ENCODE data around the gene AP4S1.

AP4S1 gene

DNA sequence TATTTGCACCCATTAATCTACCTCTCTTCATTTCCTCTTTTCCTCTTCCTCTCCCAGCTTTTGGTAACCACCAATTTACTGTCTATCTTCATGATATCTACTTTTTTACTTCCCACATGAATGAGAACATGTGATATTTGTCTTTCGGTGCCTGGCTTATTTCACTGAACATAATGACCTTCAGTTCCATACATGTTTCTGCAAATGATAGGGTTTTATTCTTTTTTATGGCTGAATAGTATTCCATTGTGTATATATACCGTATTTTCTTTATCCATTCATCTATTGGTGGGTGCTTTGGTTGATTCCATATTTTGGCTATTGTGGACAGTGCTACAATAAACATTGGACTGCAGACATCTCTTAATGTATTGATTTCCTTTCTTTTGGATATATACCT, 49.7 kb downstream of the AP4S1 start:
- no peak for ATAC-seq (ENCODE audit: insufficient read depth, low read depth)

DNA sequence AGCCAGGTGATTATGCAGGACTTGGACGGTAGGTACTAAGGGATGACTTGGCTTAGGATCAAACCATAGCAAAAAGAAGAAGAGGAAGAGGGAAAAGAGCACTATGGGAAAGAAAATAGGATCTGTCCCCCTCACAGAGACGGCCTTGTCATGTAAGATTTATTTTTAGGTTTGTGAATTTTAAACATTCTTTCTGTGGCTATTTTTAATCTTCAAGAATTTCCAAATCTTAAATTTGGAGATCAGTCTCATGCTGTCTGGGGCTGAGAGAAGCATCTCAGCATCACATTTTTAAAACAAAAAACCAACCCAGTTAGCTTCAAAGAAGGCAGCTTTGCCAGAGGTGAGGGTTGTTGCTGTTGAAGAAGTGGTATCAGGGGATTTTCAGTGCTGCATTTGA, 53.3 kb downstream of the AP4S1 start:
- Histone ChIP-seq H3K9me3 (ENCODE audit: insufficient read depth, low read length, severe bottlenecking) (no peaks in the 10 kb centered on the region), H2AFZ (ENCODE audit: low read depth, low read length) (no peak overlapping the region), H3K36me3 (ENCODE audit: insufficient read depth, low read length) (peaks cover 2% of the 10 kb centered on the region; the same call in 1 of the 2 replicates), H4K20me1 (ENCODE audit: insufficient read depth, low read length) (no peaks in the 10 kb centered on the region), H3K4me2 (ENCODE audit: insufficient read depth, low read length) (no peak overlapping the region), H3K27me3 (ENCODE audit: insufficient read depth, low read length, poor library complexity) (no peaks in the 10 kb centered on the region), H3K9ac (ENCODE audit: low read depth, low read length) (no peak overlapping the region), H3K4me3 (ENCODE audit: low read depth in 1 of 2, low read length in 2 of 2) (no peak overlapping the region), H3K4me1 (ENCODE audit: insufficient read depth, low read length) (no peaks in the 10 kb centered on the region), H3K27ac (ENCODE audit: low read length) (no peak overlapping the region), H3K79me2 (ENCODE audit: insufficient read depth, low read length) (no peaks in the 10 kb centered on the region)
- DNase-seq = no peak
- TF ChIP-seq EZH2 (IDR thresholded peaks at IDR 0.05; ENCODE audit: borderline replicate concordance, low read depth, low read length, severe bottlenecking) = no peak
- TF ChIP-seq, protein P1, sequence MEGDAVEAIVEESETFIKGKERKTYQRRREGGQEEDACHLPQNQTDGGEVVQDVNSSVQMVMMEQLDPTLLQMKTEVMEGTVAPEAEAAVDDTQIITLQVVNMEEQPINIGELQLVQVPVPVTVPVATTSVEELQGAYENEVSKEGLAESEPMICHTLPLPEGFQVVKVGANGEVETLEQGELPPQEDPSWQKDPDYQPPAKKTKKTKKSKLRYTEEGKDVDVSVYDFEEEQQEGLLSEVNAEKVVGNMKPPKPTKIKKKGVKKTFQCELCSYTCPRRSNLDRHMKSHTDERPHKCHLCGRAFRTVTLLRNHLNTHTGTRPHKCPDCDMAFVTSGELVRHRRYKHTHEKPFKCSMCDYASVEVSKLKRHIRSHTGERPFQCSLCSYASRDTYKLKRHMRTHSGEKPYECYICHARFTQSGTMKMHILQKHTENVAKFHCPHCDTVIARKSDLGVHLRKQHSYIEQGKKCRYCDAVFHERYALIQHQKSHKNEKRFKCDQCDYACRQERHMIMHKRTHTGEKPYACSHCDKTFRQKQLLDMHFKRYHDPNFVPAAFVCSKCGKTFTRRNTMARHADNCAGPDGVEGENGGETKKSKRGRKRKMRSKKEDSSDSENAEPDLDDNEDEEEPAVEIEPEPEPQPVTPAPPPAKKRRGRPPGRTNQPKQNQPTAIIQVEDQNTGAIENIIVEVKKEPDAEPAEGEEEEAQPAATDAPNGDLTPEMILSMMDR (IDR thresholded peaks at IDR 0.05; ENCODE audit: borderline replicate concordance, extremely low read depth, low read length, poor library complexity, severe bottlenecking) = no peak
- no peak for ATAC-seq (ENCODE audit: insufficient read depth, low read depth)

More for the DNA sequence above, 49.7 kb downstream of the AP4S1 start:
- Histone ChIP-seq H2AFZ (ENCODE audit: low read depth, low read length) (no peak overlapping the region), H3K9me3 (ENCODE audit: insufficient read depth, low read length, severe bottlenecking) (no peaks in the 10 kb centered on the region), H3K27me3 (ENCODE audit: insufficient read depth, low read length, poor library complexity) (no peaks in the 10 kb centered on the region), H3K4me1 (ENCODE audit: insufficient read depth, low read length) (no peaks in the 10 kb centered on the region), H3K36me3 (ENCODE audit: insufficient read depth, low read length) (peaks cover 2% of the 10 kb centered on the region; the same call in 1 of the 2 replicates), H3K9ac (ENCODE audit: low read depth, low read length) (no peak overlapping the region), H3K4me2 (ENCODE audit: insufficient read depth, low read length) (no peak overlapping the region), H3K79me2 (ENCODE audit: insufficient read depth, low read length) (no peaks in the 10 kb centered on the region), H3K4me3 (ENCODE audit: low read depth in 1 of 2, low read length in 2 of 2) (no peak overlapping the region), H3K27ac (ENCODE audit: low read length) (no peak overlapping the region), H4K20me1 (ENCODE audit: insufficient read depth, low read length) (no peaks in the 10 kb centered on the region)
- TF ChIP-seq EZH2 (IDR thresholded peaks at IDR 0.05; ENCODE audit: borderline replicate concordance, low read depth, low read length, severe bottlenecking) = no peak
- TF ChIP-seq, protein P1 (IDR thresholded peaks at IDR 0.05; ENCODE audit: borderline replicate concordance, extremely low read depth, low read length, poor library complexity, severe bottlenecking) = no peak
- no peak for DNase-seq

DNA sequence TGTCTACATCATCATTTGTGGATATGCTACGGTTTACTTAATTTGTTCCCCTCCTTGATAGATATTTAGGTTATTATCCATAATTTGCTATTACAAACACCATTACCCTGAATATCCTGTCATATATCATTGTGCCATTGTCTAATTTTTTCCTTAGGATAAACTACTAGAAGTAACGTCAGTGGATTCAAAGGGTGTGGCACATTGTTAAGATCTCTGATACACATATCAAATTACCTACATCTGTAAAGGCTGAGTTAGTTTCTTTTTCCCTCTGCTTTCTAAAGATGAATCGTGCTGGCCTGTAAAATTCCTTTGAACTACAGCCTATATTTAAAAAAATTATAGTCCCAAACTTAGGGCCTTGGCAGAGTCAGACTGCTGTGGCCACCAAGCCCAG, 54.6 kb downstream of the AP4S1 start:
- H3K36me3 ChIP-seq (ENCODE audit: insufficient read depth, low read length) = peaks cover 2% of the 10 kb centered on the region; the same call in 1 of the 2 replicates
- H3K27ac ChIP-seq (ENCODE audit: low read length) = no peak overlapping the region
- H3K4me1 ChIP-seq (ENCODE audit: insufficient read depth, low read length) = no peaks in the 10 kb centered on the region
- no peak overlapping the region for H2AFZ ChIP-seq (ENCODE audit: low read depth, low read length)
- H3K9me3 ChIP-seq (ENCODE audit: insufficient read depth, low read length, severe bottlenecking) = no peaks in the 10 kb centered on the region
- ATAC-seq (ENCODE audit: insufficient read depth, low read depth) = no peak
- no peaks in the 10 kb centered on the region for H3K27me3 ChIP-seq (ENCODE audit: insufficient read depth, low read length, poor library complexity)
- no peak overlapping the region for H3K4me3 ChIP-seq (ENCODE audit: low read depth in 1 of 2, low read length in 2 of 2)
- H3K9ac ChIP-seq (ENCODE audit: low read depth, low read length) = no peak overlapping the region
- H3K79me2 ChIP-seq (ENCODE audit: insufficient read depth, low read length) = no peaks in the 10 kb centered on the region
- H3K4me2 ChIP-seq (ENCODE audit: insufficient read depth, low read length) = no peak overlapping the region
- no peak for DNase-seq
- TF ChIP-seq, protein P1 (IDR thresholded peaks at IDR 0.05; ENCODE audit: borderline replicate concordance, extremely low read depth, low read length, poor library complexity, severe bottlenecking) = no peak
- no peak for TF ChIP-seq EZH2 (IDR thresholded peaks at IDR 0.05; ENCODE audit: borderline replicate concordance, low read depth, low read length, severe bottlenecking)
- no peaks in the 10 kb centered on the region for H4K20me1 ChIP-seq (ENCODE audit: insufficient read depth, low read length)

DNA sequence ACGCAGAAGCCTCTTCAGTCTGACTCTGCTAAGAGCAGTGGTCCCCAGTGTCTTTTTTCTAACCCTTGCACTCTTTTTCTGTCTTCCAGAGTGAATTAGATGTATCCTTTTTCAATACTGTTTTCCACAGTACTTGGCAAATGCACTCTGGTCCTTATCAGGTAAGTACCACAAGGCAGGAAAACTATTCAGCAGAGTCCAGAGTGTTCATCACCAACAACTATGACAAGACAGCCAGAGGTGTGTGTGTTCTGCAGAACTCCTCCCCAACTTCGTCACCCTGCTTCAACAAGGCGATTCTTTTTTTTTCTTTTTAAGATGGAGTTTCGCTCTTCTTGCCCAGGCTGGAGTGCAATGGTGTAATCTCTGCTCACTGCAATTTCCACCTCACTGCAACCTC, 55.0 kb downstream of the AP4S1 start:
- TF ChIP-seq EZH2 (IDR thresholded peaks at IDR 0.05; ENCODE audit: borderline replicate concordance, low read depth, low read length, severe bottlenecking) = no peak
- TF ChIP-seq, protein P1 (IDR thresholded peaks at IDR 0.05; ENCODE audit: borderline replicate concordance, extremely low read depth, low read length, poor library complexity, severe bottlenecking) = no peak
- Histone ChIP-seq H3K79me2 (ENCODE audit: insufficient read depth, low read length) (no peaks in the 10 kb centered on the region), H3K9ac (ENCODE audit: low read depth, low read length) (no peak overlapping the region), H3K4me2 (ENCODE audit: insufficient read depth, low read length) (no peak overlapping the region), H3K27me3 (ENCODE audit: insufficient read depth, low read length, poor library complexity) (no peaks in the 10 kb centered on the region), H3K36me3 (ENCODE audit: insufficient read depth, low read length) (peaks cover 2% of the 10 kb centered on the region; the same call in 1 of the 2 replicates), H4K20me1 (ENCODE audit: insufficient read depth, low read length) (no peaks in the 10 kb centered on the region), H3K9me3 (ENCODE audit: insufficient read depth, low read length, severe bottlenecking) (no peaks in the 10 kb centered on the region), H3K27ac (ENCODE audit: low read length) (no peak overlapping the region), H3K4me3 (ENCODE audit: low read depth in 1 of 2, low read length in 2 of 2) (no peak overlapping the region), H3K4me1 (ENCODE audit: insufficient read depth, low read length) (no peaks in the 10 kb centered on the region), H2AFZ (ENCODE audit: low read depth, low read length) (no peak overlapping the region)
- DNase-seq = no peak
- ATAC-seq (ENCODE audit: insufficient read depth, low read depth) = no peak
